Naive thymus-derived CD8-positive, alpha-beta T cell (primary cell): Measurements from ENCODE around the gene GDF3. TPM values are rescaled to one million over a fixed set of nuclear protein-coding genes. Genes with fewer than 3 reads are reported as not detected.
"Not testable (repeated sequence)": the region's sequence is repeated elsewhere in the genome, so short reads cannot be mapped to it uniquely, and the experiment has no call there.

Source experiments
- ATAC-seq, 2 donors: fragments of 150-1000 bp; cut with Tn5 transposase in 1 of 2; sonication (Bioruptor Pico), chemical (Tn5 transposase) in 1 of 2; 1 replicate in 1 of 2; 2 replicates in 1 of 2; pipeline ENCODE4 v1.10.0; 2021; ENCODE audit warnings: mild to moderate bottlenecking in 2 of 2, moderate library complexity in 2 of 2
- POLR2A ChIA-PET: fragments of 350-600 bp; sonication (Branson Sonifier 250); formaldehyde crosslinking; loops from one replicate; lab custom pipeline; 2021; ENCODE audit warnings: antibody characterized with exemption; lab: Charles Lee
- DNase-seq, 10 donors: peaks; one replicate each; pipeline versions ENCODE4 v3.0.0 to v3.0.0-alpha.2; 2020 to 2022
- H3K27ac Mint-ChIP-seq, 10 donors: one replicate each; pipeline ENCODE4 v1.8.0; 2020 to 2022; ENCODE audit warnings: mild to moderate bottlenecking in 10 of 10, mixed read lengths in 10 of 10, moderate library complexity in 4 of 10, inconsistent platforms in 1 of 10
- H3K27me3 Mint-ChIP-seq, 5 donors: one replicate each; pipeline ENCODE4 v1.8.0; 2021 to 2022; ENCODE audit warnings: mixed read lengths in 5 of 5
- H3K36me3 Mint-ChIP-seq, 3 donors: one replicate each; pipeline ENCODE4 v1.8.0; 2020 to 2022; ENCODE audit warnings: mixed read lengths in 3 of 3, mild to moderate bottlenecking in 2 of 3, inconsistent platforms in 1 of 3
- H3K4me1 Mint-ChIP-seq, 4 donors: one replicate each; pipeline ENCODE4 v1.8.0; 2021 to 2022; ENCODE audit warnings: mixed read lengths in 4 of 4
- H3K4me3 Mint-ChIP-seq, 10 donors: one replicate each; pipeline ENCODE4 v1.8.0; 2020 to 2022; ENCODE audit warnings: mild to moderate bottlenecking in 10 of 10, mixed read lengths in 10 of 10, moderate library complexity in 6 of 10, inconsistent platforms in 1 of 10
- H3K9me3 Mint-ChIP-seq, 9 donors: one replicate each; pipeline ENCODE4 v1.8.0; 2020 to 2022; ENCODE audit warnings: mixed read lengths in 9 of 9, mild to moderate bottlenecking in 3 of 9, inconsistent platforms in 1 of 9, moderate library complexity in 1 of 9
- polyA plus RNA-seq, 3 donors: library from polyadenylated mRNA; unstranded; fragments of 300-500 nt; fragmentation: Illumina TruSeq; gene quantifications; one replicate each; pipeline ENCODE4 v1.2.3, GENCODE V29; 2021
- total RNA-seq, 8 experiments: library from RNA in 2 of 8; stranded (reverse) in 2 of 8; gene quantifications; one replicate each; pipeline ENCODE4 v1.2.3 and lab custom pipeline; 2021 to 2026

GDF3 gene
- total RNA-seq (not detected), polyA plus RNA-seq (not detected), total RNA-seq (lab: John Stamatoyannopoulos, UW) (0 reads per million in 6 experiments)

- Mint-ChIP-seq H3K27me3 (peaks cover 3 to 21% (median 8%) of the 10 kb centered on the region in 5 donors), H3K36me3 (no peaks in the 10 kb centered on the region), H3K27ac (peak within 1 kb of the TSS in 1 of 10 donors; percentile 20), H3K4me3 (peak within 1 kb of the TSS in 4 of 10 donors; percentile 12 to 43 (median 38)), H3K9me3 (no peaks in the 10 kb centered on the region), H3K4me1 (peaks cover 5 to 14% (median 11%) of the 10 kb centered on the region in 4 donors)
- ATAC-seq, result no peak
- peak in 2 of 10 donors; percentile 3 to 4 for DNase-seq
- POLR2A ChIA-PET, result no interaction called here
Measured at GRCh38 chr12:7695566-7696197, at the start of gene GDF3. Gene GDF3, minus strand, starts transcription at chr12:7695775. Its CDS starts 47 bp downstream, at chr12:7695728.

GRCh38 chr12:7732993-7733392 lies 37.4 kb upstream of the GDF3 start:
- H3K36me3 Mint-ChIP-seq, result no peaks in the 10 kb centered on the region
- DNase-seq, result no peak
- H3K4me3 Mint-ChIP-seq, result no peak overlapping the region
- POLR2A ChIA-PET, result no interaction called here
- no peak for ATAC-seq
- no peaks in the 10 kb centered on the region for H3K4me1 Mint-ChIP-seq
- H3K9me3 Mint-ChIP-seq, result no peaks in the 10 kb centered on the region
- H3K27me3 Mint-ChIP-seq, result peaks cover 0 to 4% (median 0%) of the 10 kb centered on the region in 5 donors
- H3K27ac Mint-ChIP-seq, result no peak overlapping the region

GRCh38 chr12:7731486-7731885 lies 35.9 kb upstream of the GDF3 start:
- Mint-ChIP-seq H3K27ac (no peak overlapping the region), H3K4me1 (no peaks in the 10 kb centered on the region), H3K9me3 (no peaks in the 10 kb centered on the region), H3K4me3 (no peak overlapping the region), H3K27me3 (peaks cover 0 to 4% (median 0%) of the 10 kb centered on the region in 5 donors), H3K36me3 (no peaks in the 10 kb centered on the region)
- ATAC-seq (no peak), DNase-seq (no peak)
- POLR2A ChIA-PET, result no interaction called here

DNA sequence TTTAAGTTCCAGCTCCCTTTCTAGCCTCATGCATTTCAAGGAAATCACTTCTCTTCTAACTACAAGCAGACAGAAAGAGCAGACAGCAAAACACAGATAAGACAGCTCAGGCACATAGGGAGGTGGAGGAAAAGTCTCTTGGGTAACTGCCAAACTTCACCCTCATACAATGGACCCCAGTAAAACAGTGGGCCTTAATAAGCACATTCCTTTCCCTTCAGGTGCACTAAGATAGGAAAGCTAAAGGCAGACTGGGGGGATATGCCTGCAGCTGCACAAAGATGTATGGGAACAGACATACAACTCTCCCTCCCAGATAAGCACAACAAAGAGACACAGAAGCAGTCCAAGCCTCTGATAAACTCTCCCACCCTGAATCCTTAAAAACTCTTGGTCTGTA lies 35.4 kb upstream of the GDF3 start:
- H3K4me3 Mint-ChIP-seq, H3K36me3 Mint-ChIP-seq, POLR2A ChIA-PET, DNase-seq, H3K9me3 Mint-ChIP-seq, H3K4me1 Mint-ChIP-seq, H3K27ac Mint-ChIP-seq, H3K27me3 Mint-ChIP-seq, ATAC-seq: not testable (repeated sequence)

DNA sequence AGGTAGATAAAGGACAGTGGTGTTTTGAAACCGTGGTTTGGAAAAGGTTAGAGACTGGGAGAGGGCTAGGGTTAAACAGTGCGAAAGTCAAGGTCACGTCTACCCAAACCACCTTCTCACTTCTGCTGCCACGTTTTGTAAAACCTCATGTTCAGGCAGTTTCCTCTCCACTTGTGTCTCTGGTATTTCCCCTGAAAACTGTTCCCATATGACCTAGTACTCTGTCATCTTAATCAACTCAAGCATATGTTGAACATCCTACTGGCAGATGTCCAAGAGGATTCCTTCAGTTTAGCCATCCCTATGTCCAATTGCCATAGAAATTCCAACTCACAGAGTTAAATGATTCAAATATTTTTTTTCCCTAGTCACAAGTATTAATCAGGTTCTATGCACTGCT lies 34.2 kb upstream of the GDF3 start:
- POLR2A ChIA-PET, result no interaction called here
- Mint-ChIP-seq H3K27ac (no peak overlapping the region), H3K27me3 (peaks cover 0 to 7% (median 0%) of the 10 kb centered on the region in 5 donors), H3K4me1 (no peaks in the 10 kb centered on the region), H3K9me3 (no peaks in the 10 kb centered on the region), H3K36me3 (peaks cover 0 to 4% (median 0%) of the 10 kb centered on the region in 3 donors), H3K4me3 (no peak overlapping the region)
- DNase-seq (no peak), ATAC-seq (no peak)

GRCh38 chr12:7723926-7724325 lies 28.4 kb upstream of the GDF3 start:
- Mint-ChIP-seq H3K36me3 (peaks cover 0 to 4% (median 0%) of the 10 kb centered on the region in 3 donors), H3K9me3 (no peaks in the 10 kb centered on the region), H3K4me1 (no peaks in the 10 kb centered on the region), H3K27me3 (peaks cover 0 to 5% (median 2%) of the 10 kb centered on the region in 5 donors), H3K27ac (no peak overlapping the region), H3K4me3 (no peak overlapping the region)
- DNase-seq, result no peak
- POLR2A ChIA-PET, result no interaction called here
- no peak for ATAC-seq

GRCh38 chr12:7719946-7720730 lies 24.6 kb upstream of the GDF3 start:
- no peak overlapping the region for H3K27ac Mint-ChIP-seq
- H3K27me3 Mint-ChIP-seq, result peaks cover 0 to 9% (median 3%) of the 10 kb centered on the region in 5 donors
- ATAC-seq, result no peak
- no peak overlapping the region for H3K4me3 Mint-ChIP-seq
- POLR2A ChIA-PET, result no interaction called here
- no peaks in the 10 kb centered on the region for H3K9me3 Mint-ChIP-seq
- no peak for DNase-seq
- H3K36me3 Mint-ChIP-seq, result no peaks in the 10 kb centered on the region
- no peaks in the 10 kb centered on the region for H3K4me1 Mint-ChIP-seq

DNA sequence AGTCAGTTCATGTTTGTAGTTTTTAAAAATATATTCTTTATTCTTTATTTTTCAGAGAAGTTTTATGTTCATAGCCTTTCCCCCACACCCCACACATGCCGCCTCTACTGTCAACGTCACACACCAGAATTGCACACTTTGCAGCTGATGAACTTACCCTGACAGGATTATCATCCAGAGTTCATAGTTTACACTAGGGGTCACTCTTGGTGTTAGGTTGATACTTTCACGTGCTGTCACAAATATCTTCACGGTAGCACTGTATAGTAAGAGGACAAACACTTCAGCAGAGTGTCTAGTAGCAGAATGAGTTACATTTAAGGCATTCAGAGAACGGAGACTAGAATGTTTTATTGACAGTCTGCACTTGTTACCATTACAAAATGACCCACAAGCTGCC lies 20.8 kb upstream of the GDF3 start:
- H3K4me1 Mint-ChIP-seq, result no peaks in the 10 kb centered on the region
- DNase-seq (no peak), ATAC-seq (no peak)
- H3K36me3 Mint-ChIP-seq, result no peaks in the 10 kb centered on the region
- H3K9me3 Mint-ChIP-seq, result no peaks in the 10 kb centered on the region
- H3K27me3 Mint-ChIP-seq, result peaks cover 0 to 7% (median 6%) of the 10 kb centered on the region in 5 donors
- H3K27ac Mint-ChIP-seq, result no peak overlapping the region
- no peak overlapping the region for H3K4me3 Mint-ChIP-seq
- POLR2A ChIA-PET, result no interaction called here

DNA sequence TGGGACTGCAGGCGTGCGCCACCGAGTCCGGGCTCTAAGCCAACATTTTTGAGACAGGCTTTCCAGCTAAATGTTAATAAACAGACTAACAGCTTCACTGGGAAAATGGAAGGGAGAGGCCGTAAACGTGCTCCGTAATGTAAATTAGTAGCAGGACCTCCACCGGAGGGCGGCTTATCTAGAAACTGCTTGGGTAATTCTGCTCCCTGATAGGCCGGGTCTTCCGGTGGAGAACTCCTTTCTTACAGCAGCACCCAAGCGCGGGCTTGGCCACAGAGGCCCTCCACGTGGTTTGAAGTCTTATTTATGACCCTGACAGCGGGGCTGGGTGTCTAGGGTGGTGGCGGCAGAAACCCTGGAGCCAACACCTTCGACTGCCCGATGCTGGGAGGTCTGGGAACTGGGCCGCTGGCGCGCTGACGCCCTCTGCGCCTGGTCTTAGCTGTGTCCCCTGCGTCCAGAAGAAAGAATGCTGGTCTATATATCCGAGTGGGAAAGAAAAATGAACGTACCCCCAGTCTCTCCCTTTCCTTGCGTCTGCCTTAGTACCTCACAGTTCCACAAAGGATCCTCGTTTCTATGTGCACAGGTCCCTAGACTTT lies 17.4 kb upstream of the GDF3 start:
- Mint-ChIP-seq H3K9me3 (no peaks in the 10 kb centered on the region), H3K4me3 (no peak overlapping the region), H3K36me3 (no peaks in the 10 kb centered on the region), H3K4me1 (no peaks in the 10 kb centered on the region), H3K27me3 (peaks cover 0 to 6% (median 0%) of the 10 kb centered on the region in 5 donors), H3K27ac (no peak overlapping the region)
- DNase-seq (no peak), ATAC-seq (no peak)
- POLR2A ChIA-PET, result no interaction called here

DNA sequence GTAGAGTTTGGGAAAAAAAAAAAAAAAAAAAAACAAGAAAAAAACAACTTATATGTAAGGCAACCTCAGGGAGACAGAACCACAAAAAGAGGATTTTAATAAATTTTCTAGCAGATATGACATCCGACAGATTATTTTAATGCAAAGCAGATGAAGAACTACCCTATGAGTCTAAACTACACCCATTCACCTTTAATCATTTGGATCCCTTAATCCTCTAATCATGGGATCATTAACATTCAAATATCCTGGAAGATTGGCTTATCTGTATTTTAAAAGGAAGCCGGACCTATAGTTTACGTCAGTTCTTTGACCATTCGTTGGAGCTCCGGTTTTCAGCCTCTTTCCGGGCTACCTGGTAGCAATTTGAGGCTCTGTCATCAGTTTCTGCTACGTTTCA lies 15.6 kb upstream of the GDF3 start, which contains the start of gene DPPA3:
Gene DPPA3, plus strand, starts transcription at position 301 of the 400 bp plus-strand sequence. CDS start 138 bp downstream, outside the sequence.
- ATAC-seq (no peak), DNase-seq (no peak)
- Mint-ChIP-seq H3K4me1 (no peaks in the 10 kb centered on the region), H3K27me3 (peaks cover 0 to 6% (median 0%) of the 10 kb centered on the region in 5 donors), H3K36me3 (no peaks in the 10 kb centered on the region), H3K4me3 (no peak within 1 kb of the TSS), H3K9me3 (no peaks in the 10 kb centered on the region), H3K27ac (no peak within 1 kb of the TSS)
- POLR2A ChIA-PET, result no interaction called here

- Mint-ChIP-seq H3K9me3 (no peaks in the 10 kb centered on the region), H3K27me3 (peaks cover 0 to 6% (median 0%) of the 10 kb centered on the region in 5 donors), H3K4me3 (no peak overlapping the region), H3K4me1 (no peaks in the 10 kb centered on the region), H3K36me3 (no peaks in the 10 kb centered on the region), H3K27ac (no peak overlapping the region)
- DNase-seq (no peak), ATAC-seq (no peak)
- POLR2A ChIA-PET, result no interaction called here
Measured at GRCh38 chr12:7709969-7710675, 14.5 kb upstream of the GDF3 start.

GRCh38 chr12:7705846-7706245 lies 10.3 kb upstream of the GDF3 start:
- POLR2A ChIA-PET, result no interaction called here
- H3K27ac Mint-ChIP-seq, result no peak overlapping the region
- H3K36me3 Mint-ChIP-seq, result no peaks in the 10 kb centered on the region
- H3K9me3 Mint-ChIP-seq, result no peaks in the 10 kb centered on the region
- no peak overlapping the region for H3K4me3 Mint-ChIP-seq
- H3K27me3 Mint-ChIP-seq, result no peaks in the 10 kb centered on the region
- no peaks in the 10 kb centered on the region for H3K4me1 Mint-ChIP-seq
- DNase-seq (no peak), ATAC-seq (no peak)
